Parathyroid adenoma (tissue), 2 donors: ENCODE measurements around the gene KLF16.

Experiments
- H2AFZ ChIP-seq: fragments of 300-600 bp; sonication (generic); one replicate; pipeline ENCODE4 v1.7.0; 2017; ENCODE audit warnings: antibody characterized with exemption, mild to moderate bottlenecking
- H3K27ac ChIP-seq: fragments of 300-600 bp; sonication (generic); one replicate; pipeline ENCODE4 v1.7.0; 2017
- H3K27me3 ChIP-seq: fragments of 300-600 bp; sonication (generic); one replicate; pipeline ENCODE4 v1.7.0; 2017; ENCODE audit warnings: low read length; ENCODE audit not compliant: control insufficient read depth, insufficient read depth
- H3K36me3 ChIP-seq: fragments of 300-600 bp; sonication (generic); one replicate; pipeline ENCODE4 v1.7.0; 2017; ENCODE audit warnings: low read length; ENCODE audit not compliant: control insufficient read depth, insufficient read depth
- H3K4me1 ChIP-seq: fragments of 300-600 bp; sonication (generic); one replicate; pipeline ENCODE4 v1.7.0; 2017; ENCODE audit warnings: control low read depth
- H3K4me2 ChIP-seq: fragments of 300-600 bp; sonication (generic); one replicate; pipeline ENCODE4 v1.7.0; 2017; ENCODE audit warnings: low read length
- H3K4me3 ChIP-seq: fragments of 300-600 bp; sonication (generic); one replicate; pipeline ENCODE4 v1.7.0; 2017; ENCODE audit warnings: low read depth, low read length
- H3K79me2 ChIP-seq: fragments of 300-600 bp; sonication (generic); one replicate; pipeline ENCODE4 v1.7.0; 2017; ENCODE audit warnings: control low read depth
- H3K9ac ChIP-seq: fragments of 300-600 bp; sonication (generic); one replicate; pipeline ENCODE4 v1.7.0; 2017; ENCODE audit warnings: mild to moderate bottlenecking
- H3K9me3 ChIP-seq: fragments of 300-600 bp; sonication (generic); one replicate; pipeline ENCODE4 v1.7.0; 2017; ENCODE audit warnings: low read length; ENCODE audit not compliant: control insufficient read depth
- TF ChIP-seq, protein P1 (sequence below): fragments of 300-600 bp; sonication (generic); IDR thresholded peaks from one replicate; pipeline ENCODE4 v1.7.0; 2017; ENCODE audit warnings: antibody characterized with exemption, mild to moderate bottlenecking
- donor health status: primary hyperparathyroidism.

Gene KLF16

DNA sequence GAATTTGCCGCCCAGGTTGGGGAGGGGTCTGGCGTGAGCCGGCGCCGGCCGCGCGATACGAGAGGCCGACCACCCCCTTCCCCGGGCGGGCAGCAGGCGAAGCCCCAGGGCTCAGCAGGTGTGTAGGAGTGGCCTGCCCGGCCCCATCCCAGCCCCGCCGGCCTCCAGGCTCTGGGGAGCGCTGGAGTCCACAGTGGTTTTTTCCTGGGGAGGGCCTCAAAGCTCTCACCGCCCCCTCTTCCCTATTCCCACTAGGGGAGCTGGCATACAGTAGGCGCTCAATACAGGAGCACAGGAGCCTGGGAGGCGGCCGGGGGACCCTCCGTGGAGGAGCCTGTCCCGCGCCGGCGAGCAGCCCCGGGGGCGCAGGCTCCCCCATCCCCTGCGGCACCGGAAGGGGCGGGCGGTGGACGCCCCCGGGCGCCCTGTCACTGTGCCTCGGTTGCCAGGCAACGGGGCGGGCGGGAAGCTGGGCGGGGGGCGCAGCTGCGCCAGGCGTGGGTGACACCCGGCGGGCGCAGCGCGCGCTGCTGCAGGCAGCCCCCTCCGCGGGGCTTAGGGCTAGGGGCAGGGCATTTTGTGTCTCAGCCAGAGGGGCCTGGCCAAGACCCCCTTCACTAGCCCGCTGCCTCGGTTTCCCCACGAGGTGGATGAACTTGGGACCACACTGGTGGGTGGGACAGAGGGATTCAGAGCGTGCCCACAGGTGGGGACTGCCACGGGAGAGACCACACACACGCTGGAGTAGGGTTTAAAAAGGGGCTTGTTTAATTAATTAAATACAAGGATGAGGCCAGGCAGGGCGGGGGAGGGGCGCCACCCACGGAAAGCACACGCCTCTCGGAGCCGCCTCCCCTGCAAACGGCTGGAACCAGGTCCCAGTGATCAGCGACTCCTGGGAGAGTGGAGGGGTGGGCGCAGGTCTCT is 11.5 kb downstream of the KLF16 start:
- Histone ChIP-seq H3K4me2 (no peak overlapping the region), H3K9ac (no peak overlapping the region), H2AFZ (no peak overlapping the region), H3K79me2 (peaks cover 18% of the 10 kb centered on the region), H3K27me3 (no peaks in the 10 kb centered on the region), H3K4me3 (no peak overlapping the region), H3K36me3 (no peaks in the 10 kb centered on the region), H3K9me3 (no peaks in the 10 kb centered on the region), H3K4me1 (peaks cover 6% of the 10 kb centered on the region), H3K27ac (no peak overlapping the region)
- TF ChIP-seq, protein P1, sequence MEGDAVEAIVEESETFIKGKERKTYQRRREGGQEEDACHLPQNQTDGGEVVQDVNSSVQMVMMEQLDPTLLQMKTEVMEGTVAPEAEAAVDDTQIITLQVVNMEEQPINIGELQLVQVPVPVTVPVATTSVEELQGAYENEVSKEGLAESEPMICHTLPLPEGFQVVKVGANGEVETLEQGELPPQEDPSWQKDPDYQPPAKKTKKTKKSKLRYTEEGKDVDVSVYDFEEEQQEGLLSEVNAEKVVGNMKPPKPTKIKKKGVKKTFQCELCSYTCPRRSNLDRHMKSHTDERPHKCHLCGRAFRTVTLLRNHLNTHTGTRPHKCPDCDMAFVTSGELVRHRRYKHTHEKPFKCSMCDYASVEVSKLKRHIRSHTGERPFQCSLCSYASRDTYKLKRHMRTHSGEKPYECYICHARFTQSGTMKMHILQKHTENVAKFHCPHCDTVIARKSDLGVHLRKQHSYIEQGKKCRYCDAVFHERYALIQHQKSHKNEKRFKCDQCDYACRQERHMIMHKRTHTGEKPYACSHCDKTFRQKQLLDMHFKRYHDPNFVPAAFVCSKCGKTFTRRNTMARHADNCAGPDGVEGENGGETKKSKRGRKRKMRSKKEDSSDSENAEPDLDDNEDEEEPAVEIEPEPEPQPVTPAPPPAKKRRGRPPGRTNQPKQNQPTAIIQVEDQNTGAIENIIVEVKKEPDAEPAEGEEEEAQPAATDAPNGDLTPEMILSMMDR, result no peak

DNA sequence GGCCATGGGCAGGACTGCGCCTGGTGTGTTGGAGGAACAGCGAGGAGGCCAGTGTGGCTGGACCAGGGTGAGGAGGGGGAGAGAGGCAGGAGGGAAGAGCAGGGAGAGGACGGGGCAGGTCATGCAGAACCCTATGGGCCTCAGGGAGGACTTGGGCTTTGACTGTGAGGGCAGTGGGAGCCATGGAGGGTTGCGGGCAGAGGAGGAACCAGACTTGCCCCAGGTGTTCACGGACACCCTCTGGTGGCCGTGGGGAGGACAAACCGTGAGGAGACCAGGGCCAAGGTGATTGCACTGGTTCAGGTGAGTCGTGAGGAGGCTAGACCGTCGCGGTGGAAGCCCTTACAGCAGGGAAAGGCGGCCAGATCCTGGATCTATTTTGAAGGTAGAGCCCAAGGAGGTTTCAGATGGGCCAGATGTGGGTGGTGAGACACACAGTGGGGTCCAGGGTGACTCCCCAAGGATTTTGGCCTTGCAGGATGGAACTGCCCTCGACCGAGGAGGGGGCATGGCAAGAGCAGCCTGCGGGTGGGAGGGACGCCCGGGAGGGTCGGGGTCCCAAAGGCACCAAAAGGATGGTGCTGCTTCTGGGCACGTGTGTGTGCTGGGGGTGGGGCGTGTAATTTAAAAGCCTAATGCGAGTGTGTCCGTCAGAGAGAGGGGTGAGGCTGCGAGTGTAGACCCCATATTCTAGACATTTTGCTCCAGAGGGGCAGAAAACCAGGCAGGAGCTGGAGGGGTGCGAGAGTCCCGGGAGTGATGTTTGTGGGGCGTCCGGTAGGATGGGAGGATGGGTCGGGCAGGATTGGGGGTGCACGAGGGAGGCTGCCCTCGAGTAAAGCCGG is 12.3 kb downstream of the KLF16 start:
- Histone ChIP-seq H3K36me3 (no peaks in the 10 kb centered on the region), H3K9ac (no peak overlapping the region), H3K9me3 (no peaks in the 10 kb centered on the region), H3K4me1 (peaks cover 15% of the 10 kb centered on the region), H3K27me3 (no peaks in the 10 kb centered on the region), H3K4me2 (no peak overlapping the region), H3K27ac (no peak overlapping the region), H3K79me2 (peaks cover 22% of the 10 kb centered on the region), H3K4me3 (no peak overlapping the region), H2AFZ (no peak overlapping the region)
- TF ChIP-seq, protein P1, result no peak

DNA sequence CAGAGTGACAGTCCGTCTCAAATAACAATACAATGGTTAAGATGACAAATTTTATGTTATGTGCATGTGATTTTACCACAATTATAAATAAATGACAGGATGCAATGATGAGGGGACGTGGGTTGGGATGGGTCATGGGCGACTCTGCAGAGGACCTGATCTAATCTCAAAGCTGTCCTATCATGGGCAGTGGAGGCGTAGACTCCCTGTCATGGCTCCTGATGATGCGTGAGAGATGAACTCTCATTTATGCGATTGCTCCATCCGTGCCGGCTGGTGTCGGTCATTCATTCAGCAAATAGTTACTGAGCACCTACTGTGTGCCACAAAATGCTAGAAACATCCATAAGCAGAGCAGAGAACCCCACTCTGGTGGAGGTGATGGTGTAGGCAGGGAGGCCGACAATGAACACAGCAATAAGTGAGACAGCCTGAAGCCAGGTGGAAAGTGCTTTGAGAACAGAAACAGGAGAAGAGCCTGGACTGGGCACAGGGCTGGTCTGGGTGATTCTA is 13.4 kb downstream of the KLF16 start:
- Histone ChIP-seq H3K27me3 (no peaks in the 10 kb centered on the region), H3K79me2 (peaks cover 31% of the 10 kb centered on the region), H3K9ac (no peak overlapping the region), H3K27ac (no peak overlapping the region), H2AFZ (no peak overlapping the region), H3K36me3 (no peaks in the 10 kb centered on the region), H3K4me1 (peaks cover 16% of the 10 kb centered on the region), H3K9me3 (no peaks in the 10 kb centered on the region), H3K4me2 (no peak overlapping the region), H3K4me3 (no peak overlapping the region)
- TF ChIP-seq, protein P1, result no peak

DNA sequence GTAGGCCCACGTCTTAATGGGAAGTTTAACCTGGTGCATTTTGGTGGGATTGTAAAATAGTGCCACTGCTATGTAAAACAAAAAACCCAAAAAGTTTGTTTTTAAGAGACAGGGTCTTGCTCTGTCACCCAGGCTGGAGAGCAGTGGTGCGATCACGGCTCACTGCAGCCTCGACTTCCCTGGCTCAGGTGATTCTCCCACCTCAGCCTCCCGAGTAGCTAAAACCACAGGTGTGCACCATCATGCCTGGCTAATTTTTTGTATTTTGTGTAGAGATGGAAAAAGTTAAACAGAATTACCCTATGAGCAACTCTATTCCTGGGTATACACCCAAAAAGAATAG is 14.3 kb downstream of the KLF16 start:
- H3K4me3 ChIP-seq, result peak overlapping the region; percentile 89
- H3K79me2 ChIP-seq, result peaks cover 39% of the 10 kb centered on the region
- TF ChIP-seq, protein P1, result no peak
- H3K4me2 ChIP-seq, result peak overlapping the region; percentile 29
- no peaks in the 10 kb centered on the region for H3K36me3 ChIP-seq
- no peak overlapping the region for H2AFZ ChIP-seq
- no peaks in the 10 kb centered on the region for H3K9me3 ChIP-seq
- H3K27me3 ChIP-seq, result no peaks in the 10 kb centered on the region
- H3K9ac ChIP-seq, result no peak overlapping the region
- H3K27ac ChIP-seq, result peak overlapping the region; percentile 100
- H3K4me1 ChIP-seq, result peaks cover 16% of the 10 kb centered on the region
